Left forelimb (tissue), 1 donor: ENCODE results near the gene DISC1.
"Not testable (repeated sequence)": the region's sequence is repeated elsewhere in the genome, so short reads cannot be mapped to it uniquely, and the experiment has no call there.

ENCODE experiments used
- DNase-seq: peaks from one replicate; pipeline ENCODE4 v3.0.0-alpha.2; 2018; ENCODE audit warnings: low spot score

The DISC1 gene

GRCh38 chr1:231961801-231962200 lies 335.2 kb downstream of the DISC1 start:
- DNase-seq = not testable (repeated sequence)

- DNase-seq = no peak
These were observed 336.0 kb downstream of the DISC1 start for GRCh38 chr1:231962636-231963035.

- DNase-seq = no peak
These were observed 337.7 kb downstream of the DISC1 start for GRCh38 chr1:231964241-231964640.

- no peak for DNase-seq
These were observed 338.4 kb downstream of the DISC1 start for GRCh38 chr1:231964961-231965360.

- DNase-seq = no peak
These were observed 339.0 kb downstream of the DISC1 start for GRCh38 chr1:231965615-231966014.

- DNase-seq = no peak
These were observed 340.4 kb downstream of the DISC1 start for GRCh38 chr1:231966983-231967382.

GRCh38 chr1:231969076-231969475 lies 342.5 kb downstream of the DISC1 start:
- no peak for DNase-seq

GRCh38 chr1:231969761-231970160 lies 343.2 kb downstream of the DISC1 start:
- not testable (repeated sequence) for DNase-seq

- no peak for DNase-seq
These were observed 344.1 kb downstream of the DISC1 start for GRCh38 chr1:231970684-231971083.

- DNase-seq = no peak
These were observed 345.0 kb downstream of the DISC1 start for GRCh38 chr1:231971397-231972110.

- DNase-seq = no peak
These were observed 345.5 kb downstream of the DISC1 start for GRCh38 chr1:231972111-231972445.

- DNase-seq = no peak
These were observed 347.2 kb downstream of the DISC1 start for GRCh38 chr1:231973830-231974229.

- no peak for DNase-seq
These were observed 349.6 kb downstream of the DISC1 start for GRCh38 chr1:231976231-231976630.

GRCh38 chr1:231981675-231982074 lies 355.1 kb downstream of the DISC1 start:
- no peak for DNase-seq

GRCh38 chr1:231982871-231983587 lies 356.4 kb downstream of the DISC1 start:
- DNase-seq = no peak

GRCh38 chr1:231983588-231984193 lies 357.1 kb downstream of the DISC1 start:
- no peak for DNase-seq

GRCh38 chr1:231985296-231986023 lies 358.9 kb downstream of the DISC1 start:
- DNase-seq = no peak

- DNase-seq = no peak
These were observed 360.2 kb downstream of the DISC1 start for GRCh38 chr1:231986631-231987336.

- no peak for DNase-seq
These were observed 363.8 kb downstream of the DISC1 start for GRCh38 chr1:231990388-231990787.

- no peak for DNase-seq
These were observed 364.6 kb downstream of the DISC1 start for GRCh38 chr1:231991231-231991630.

GRCh38 chr1:231993968-231994455 lies 367.4 kb downstream of the DISC1 start:
- no peak for DNase-seq

GRCh38 chr1:231998791-231999190 lies 372.2 kb downstream of the DISC1 start:
- DNase-seq = no peak
